MM.1S (cell line): Measurements from ENCODE around the gene MUC5AC.

Experiments
- DNase-seq: peaks from one replicate; pipeline ENCODE4 v3.0.0-alpha.2; 2015
- H2AFZ ChIP-seq: fragments of 300-600 bp; sonication (generic); 2 replicates; pipeline ENCODE4 v1.6.0; 2016; ENCODE audit warnings: antibody characterized with exemption, low read length
- H3F3A ChIP-seq: fragments of 300-600 bp; sonication (generic); 2 replicates; pipeline ENCODE4 v1.6.1; 2016; ENCODE audit warnings: mild to moderate bottlenecking, antibody characterized with exemption, low read length, moderate library complexity, mixed read lengths; ENCODE audit not compliant: insufficient read depth
- H3K27ac ChIP-seq: fragments of 300-600 bp; sonication (generic); 2 replicates; pipeline ENCODE4 v1.5.1; 2016; ENCODE audit warnings: mild to moderate bottlenecking, low read length
- H3K27me3 ChIP-seq: fragments of 300-600 bp; sonication (generic); replicated peaks from 2 replicates; pipeline ENCODE4 v1.6.0; 2016; ENCODE audit warnings: low read length; ENCODE audit not compliant: insufficient read depth
- H3K36me3 ChIP-seq: fragments of 300-600 bp; sonication (generic); replicated peaks from 2 replicates; pipeline ENCODE4 v1.6.1; 2016; ENCODE audit warnings: mild to moderate bottlenecking, low read length, mixed read lengths; ENCODE audit not compliant: insufficient read depth
- H3K4me1 ChIP-seq: fragments of 300-600 bp; sonication (generic); 2 replicates; pipeline ENCODE4 v1.6.1; 2016; ENCODE audit warnings: low read length, mixed read lengths
- H3K4me2 ChIP-seq: fragments of 300-600 bp; sonication (generic); 2 replicates; pipeline ENCODE4 v1.6.0; 2016; ENCODE audit warnings: low read depth, low read length
- H3K4me3 ChIP-seq: fragments of 300-600 bp; sonication (generic); 2 replicates; pipeline ENCODE4 v1.5.1; 2016; ENCODE audit warnings: low read length, mixed read lengths
- H3K79me2 ChIP-seq: fragments of 300-600 bp; sonication (generic); 2 replicates; pipeline ENCODE4 v1.6.1; 2016; ENCODE audit warnings: mixed run types, low read length, mixed read lengths
- H3K9ac ChIP-seq: fragments of 300-600 bp; sonication (generic); 2 replicates; pipeline ENCODE4 v1.6.1; 2016; ENCODE audit warnings: low read length, mixed read lengths
- H3K9me2 ChIP-seq: fragments of 300-600 bp; sonication (generic); replicated peaks from 2 replicates; pipeline ENCODE4 v1.6.1; 2016; ENCODE audit warnings: mild to moderate bottlenecking, low read length, mixed read lengths; ENCODE audit not compliant: insufficient read depth
- H3K9me3 ChIP-seq: fragments of 300-600 bp; sonication (generic); replicated peaks from 2 replicates; pipeline ENCODE4 v1.6.1; 2016; ENCODE audit warnings: mild to moderate bottlenecking, low read length, mixed read lengths; ENCODE audit not compliant: insufficient read depth
- H4K20me1 ChIP-seq: fragments of 300-600 bp; sonication (generic); 2 replicates; pipeline ENCODE4 v1.6.1; 2016; ENCODE audit warnings: mild to moderate bottlenecking, low read length, moderate library complexity, mixed read lengths; ENCODE audit not compliant: insufficient read depth
- CTCF ChIP-seq: fragments of 300-600 bp; sonication (generic); IDR thresholded peaks from 2 replicates; pipeline ENCODE4 v1.5.1; 2016; ENCODE audit warnings: antibody characterized with exemption, low read length, mixed read lengths
- EZH2 ChIP-seq: fragments of 300-600 bp; sonication (generic); optimal IDR thresholded peaks from 2 replicates; pipeline ENCODE3; 2017; ENCODE audit warnings: low read depth, mild to moderate bottlenecking, antibody characterized with exemption, low read length, mixed read lengths
- EZH2phosphoT487 ChIP-seq: fragments of 300-600 bp; sonication (generic); IDR thresholded peaks from 2 replicates; pipeline ENCODE4 v1.6.1; 2018; ENCODE audit warnings: antibody characterized with exemption, low read length

The MUC5AC gene

GRCh38 chr11:1122664-1123002, 35.1 kb upstream of the MUC5AC start:
- H3K4me2 ChIP-seq, result no peak overlapping the region
- H3K27ac ChIP-seq, result no peak overlapping the region
- no peaks in the 10 kb centered on the region for H3K9me2 ChIP-seq
- no peaks in the 10 kb centered on the region for H3K36me3 ChIP-seq
- H3F3A ChIP-seq, result no peaks in the 10 kb centered on the region
- no peaks in the 10 kb centered on the region for H3K4me1 ChIP-seq
- peaks cover 75% of the 10 kb centered on the region for H3K27me3 ChIP-seq
- TF ChIP-seq EZH2 (no peak), EZH2phosphoT487 (no peak), CTCF (no peak)
- H4K20me1 ChIP-seq, result no peaks in the 10 kb centered on the region
- no peak overlapping the region for H2AFZ ChIP-seq
- H3K4me3 ChIP-seq, result no peak overlapping the region
- H3K9ac ChIP-seq, result no peak overlapping the region
- H3K79me2 ChIP-seq, result no peaks in the 10 kb centered on the region
- no peak for DNase-seq
- no peaks in the 10 kb centered on the region for H3K9me3 ChIP-seq

GRCh38 chr11:1123970-1124369, 33.8 kb upstream of the MUC5AC start:
- Histone ChIP-seq H3K4me2 (no peak overlapping the region), H3K27ac (no peak overlapping the region), H3K9me2 (no peaks in the 10 kb centered on the region), H3K36me3 (no peaks in the 10 kb centered on the region), H3K9ac (no peak overlapping the region), H3K4me1 (no peaks in the 10 kb centered on the region), H4K20me1 (no peaks in the 10 kb centered on the region), H3K79me2 (no peaks in the 10 kb centered on the region), H3K27me3 (peaks cover 80% of the 10 kb centered on the region), H3K9me3 (no peaks in the 10 kb centered on the region), H2AFZ (no peak overlapping the region), H3F3A (no peaks in the 10 kb centered on the region), H3K4me3 (no peak overlapping the region)
- TF ChIP-seq EZH2 (no peak), CTCF (no peak), EZH2phosphoT487 (no peak)
- DNase-seq, result no peak

- no peak overlapping the region for H3K9ac ChIP-seq
- no peaks in the 10 kb centered on the region for H3K9me3 ChIP-seq
- H3K4me2 ChIP-seq, result no peak overlapping the region
- H3K36me3 ChIP-seq, result no peaks in the 10 kb centered on the region
- no peak overlapping the region for H3K4me3 ChIP-seq
- no peaks in the 10 kb centered on the region for H3K9me2 ChIP-seq
- H3K27me3 ChIP-seq, result peaks cover 80% of the 10 kb centered on the region
- no peaks in the 10 kb centered on the region for H4K20me1 ChIP-seq
- TF ChIP-seq EZH2 (no peak), CTCF (no peak), EZH2phosphoT487 (no peak)
- no peak overlapping the region for H3K27ac ChIP-seq
- no peak overlapping the region for H2AFZ ChIP-seq
- H3K4me1 ChIP-seq, result no peaks in the 10 kb centered on the region
- no peaks in the 10 kb centered on the region for H3K79me2 ChIP-seq
- H3F3A ChIP-seq, result no peaks in the 10 kb centered on the region
- DNase-seq, result no peak
These were observed 31.9 kb upstream of the MUC5AC start for GRCh38 chr11:1125803-1126202.
